WTC11 (cell line): ENCODE measurements around the gene SMIM28. TPM values are rescaled to one million over a fixed set of nuclear protein-coding genes. Genes with fewer than 3 reads are reported as not detected.

ENCODE experiments used
- ATAC-seq: fragments of 200-7000 bp; cut with Tn5 transposase; 2 replicates; pipeline ENCODE4 v1.10.0; 2021; ENCODE audit warnings: mild to moderate bottlenecking, moderate library complexity
- CTCF ChIA-PET: fragments of 300-600 bp; sonication (Branson Sonifier 250); formaldehyde crosslinking; loops from one replicate; lab custom pipeline; 2021; ENCODE audit warnings: antibody characterized with exemption; lab: Charles Lee
- POLR2A ChIA-PET: fragments of 350-600 bp; sonication (Branson Sonifier 250); formaldehyde crosslinking; loops from one replicate; lab custom pipeline; 2021; ENCODE audit warnings: antibody characterized with exemption; lab: Charles Lee
- DNase-seq: peaks from one replicate; pipeline ENCODE4 v3.0.0; 2021; ENCODE audit warnings: low spot score
- H3K27ac Mint-ChIP-seq: 2 replicates; pipeline ENCODE4 v1.8.0; 2021; ENCODE audit warnings: mixed read lengths
- H3K27me3 Mint-ChIP-seq: 2 replicates; pipeline ENCODE4 v1.8.0; 2021; ENCODE audit warnings: low read depth, mild to moderate bottlenecking, moderate library complexity, mixed read lengths
- H3K36me3 Mint-ChIP-seq: 2 replicates; pipeline ENCODE4 v1.8.0; 2021; ENCODE audit warnings: mixed read lengths
- H3K4me1 Mint-ChIP-seq: 2 replicates; pipeline ENCODE4 v1.8.0; 2022; ENCODE audit warnings: mixed read lengths
- H3K4me3 Mint-ChIP-seq: 2 replicates; pipeline ENCODE4 v1.8.0; 2021; ENCODE audit warnings: mild to moderate bottlenecking, moderate library complexity, mixed read lengths
- H3K9me3 Mint-ChIP-seq: 2 replicates; pipeline ENCODE4 v1.8.0; 2021; ENCODE audit warnings: mixed read lengths
- ARID4B ChIP-seq: sonication (generic); formaldehyde crosslinking; IDR thresholded peaks from 2 replicates; pipeline ENCODE4 v1.8.0; 2023; ENCODE audit warnings: missing genetic modification reagents, mild to moderate bottlenecking, borderline replicate concordance
- E2F5 ChIP-seq: sonication (generic); formaldehyde crosslinking; IDR thresholded peaks from 2 replicates; pipeline ENCODE4 v1.8.1; 2022; ENCODE audit warnings: mild to moderate bottlenecking, moderate library complexity, missing genetic modification reagents
- ESRRA ChIP-seq: sonication (generic); formaldehyde crosslinking; IDR thresholded peaks from 2 replicates; pipeline ENCODE4 v1.8.1; 2022; ENCODE audit warnings: mild to moderate bottlenecking, missing genetic modification reagents, borderline replicate concordance
- FOXJ3 ChIP-seq: sonication (generic); formaldehyde crosslinking; IDR thresholded peaks from 2 replicates; pipeline ENCODE4 v1.9.0; 2021; ENCODE audit warnings: missing genetic modification reagents, mild to moderate bottlenecking, borderline replicate concordance
- FOXP4 ChIP-seq: sonication (generic); formaldehyde crosslinking; IDR thresholded peaks from 2 replicates; pipeline ENCODE4 v1.8.0; 2022; ENCODE audit warnings: mild to moderate bottlenecking, missing genetic modification reagents
- HMGA2 ChIP-seq: fragments of 250-450 bp; sonication (Bioruptor Pico); IDR thresholded peaks from 2 replicates; pipeline ENCODE4 v1.4.0; 2021; ENCODE audit warnings: mild to moderate bottlenecking, moderate library complexity
- IRF2 ChIP-seq: sonication (generic); formaldehyde crosslinking; IDR thresholded peaks from 2 replicates; pipeline ENCODE4 v1.8.0; 2022; ENCODE audit warnings: low read depth, missing genetic modification reagents, borderline replicate concordance
- JAZF1 ChIP-seq: fragments of 250-450 bp; sonication (Bioruptor Pico); IDR thresholded peaks from 2 replicates; pipeline ENCODE4 v1.9.0; 2021; ENCODE audit warnings: moderate library complexity, mild to moderate bottlenecking, inconsistent platforms
- MXD4 ChIP-seq: fragments of 250-450 bp; sonication (Bioruptor Pico); IDR thresholded peaks from 2 replicates; pipeline ENCODE4 v1.8.0; 2021; ENCODE audit warnings: mild to moderate bottlenecking, moderate library complexity, borderline replicate concordance
- NFYB ChIP-seq: sonication (generic); formaldehyde crosslinking; conservative IDR thresholded peaks from 2 replicates; pipeline ENCODE4 v1.8.0; 2022; ENCODE audit warnings: low read depth, missing genetic modification reagents
- NR1H2 ChIP-seq: sonication (generic); formaldehyde crosslinking; IDR thresholded peaks from 2 replicates; pipeline ENCODE4 v1.9.0; 2021; ENCODE audit warnings: mild to moderate bottlenecking, moderate library complexity, missing genetic modification reagents
- OVOL2 ChIP-seq: fragments of 250-450 bp; sonication (Bioruptor Pico); IDR thresholded peaks from 2 replicates; pipeline ENCODE4 v1.9.0; 2021; ENCODE audit warnings: mild to moderate bottlenecking, borderline replicate concordance
- PREB ChIP-seq: sonication (generic); formaldehyde crosslinking; IDR thresholded peaks from 2 replicates; pipeline ENCODE4 v1.8.1; 2022; ENCODE audit warnings: mild to moderate bottlenecking, missing genetic modification reagents, moderate library complexity, borderline replicate concordance
- SMAD4 ChIP-seq: sonication (generic); formaldehyde crosslinking; IDR thresholded peaks from 2 replicates; pipeline ENCODE4 v1.8.0; 2022; ENCODE audit warnings: mild to moderate bottlenecking, missing genetic modification reagents
- SP1 ChIP-seq: sonication (generic); formaldehyde crosslinking; conservative IDR thresholded peaks from 2 replicates; pipeline ENCODE4 v1.8.1; 2022; ENCODE audit warnings: missing genetic modification reagents
- ZBTB21 ChIP-seq: sonication (generic); formaldehyde crosslinking; IDR thresholded peaks from 2 replicates; pipeline ENCODE4 v1.8.1; 2023; ENCODE audit warnings: mild to moderate bottlenecking, missing genetic modification reagents, borderline replicate concordance
- ZNF232 ChIP-seq: sonication (generic); formaldehyde crosslinking; IDR thresholded peaks from 2 replicates; pipeline ENCODE4 v1.8.0; 2022; ENCODE audit warnings: mild to moderate bottlenecking, missing genetic modification reagents
- ZNF281 ChIP-seq: sonication (generic); formaldehyde crosslinking; IDR thresholded peaks from 2 replicates; pipeline ENCODE4 v1.8.0; 2023; ENCODE audit warnings: mild to moderate bottlenecking, missing genetic modification reagents
- ZNF317 ChIP-seq: sonication (generic); formaldehyde crosslinking; IDR thresholded peaks from 2 replicates; pipeline ENCODE4 v1.8.1; 2023; ENCODE audit warnings: low read depth, mild to moderate bottlenecking, moderate library complexity, missing genetic modification reagents, borderline replicate concordance
- ZNF396 ChIP-seq: fragments of 250-450 bp; sonication (Bioruptor Pico); IDR thresholded peaks from 2 replicates; pipeline ENCODE4 v1.8.0; 2021; ENCODE audit warnings: mild to moderate bottlenecking, moderate library complexity, borderline replicate concordance
- total RNA-seq: library from RNA; stranded (reverse); gene quantifications from 3 replicates; pipeline ENCODE4 v1.2.3, GENCODE V29; 2021

Gene SMIM28
- total RNA-seq, 1 experiment from 2014 or later, result not detected

- Mint-ChIP-seq H3K27me3 (no peaks in the 10 kb centered on the region), H3K4me3 (no peak overlapping the region), H3K4me1 (peaks cover 2% of the 10 kb centered on the region), H3K9me3 (no peaks in the 10 kb centered on the region), H3K27ac (no peak overlapping the region), H3K36me3 (peaks cover 59% of the 10 kb centered on the region)
- ChIA-PET POLR2A (no interaction called here), CTCF (interaction anchor here (0.6 kb wide), 1 partner anchor 247 kb away, joined by 3 read pairs; no protein-coding TSS in a partner anchor)
- ATAC-seq (no peak), DNase-seq (no peak)
- TF ChIP-seq FOXP4 (CRISPR knock-in tag) (no peak), ZNF281 (CRISPR knock-in tag) (no peak), ZBTB21 (CRISPR knock-in tag) (no peak), FOXJ3 (CRISPR knock-in tag) (no peak), MXD4 (CRISPR knock-in tag) (no peak), HMGA2 (no peak), JAZF1 (CRISPR knock-in tag) (no peak), ESRRA (no peak)
Measured at GRCh38 chr6:138410048-138410735, 32.5 kb downstream of the SMIM28 start.

GRCh38 chr6:138410972-138411880 is 33.5 kb downstream of the SMIM28 start:
- Mint-ChIP-seq H3K4me1 (no peaks in the 10 kb centered on the region), H3K27ac (no peak overlapping the region), H3K4me3 (no peak overlapping the region), H3K9me3 (no peaks in the 10 kb centered on the region), H3K27me3 (no peaks in the 10 kb centered on the region), H3K36me3 (peaks cover 56% of the 10 kb centered on the region)
- ChIA-PET CTCF (interaction anchor here (0.6 kb wide), 1 partner anchor 248 kb away, joined by 3 read pairs; no protein-coding TSS in a partner anchor), POLR2A (no interaction called here)
- no peak for DNase-seq
- ATAC-seq, result no peak
- TF ChIP-seq NR1H2 (no peak), NFYB (no peak), PREB (CRISPR knock-in tag) (no peak), ZNF317 (CRISPR knock-in tag) (no peak), SP1 (CRISPR knock-in tag) (no peak), IRF2 (CRISPR knock-in tag) (no peak), ZNF396 (CRISPR knock-in tag) (no peak), ZBTB21 (CRISPR knock-in tag) (no peak), ARID4B (no peak), ZNF232 (CRISPR knock-in tag) (no peak), OVOL2 (CRISPR knock-in tag) (no peak), SMAD4 (CRISPR knock-in tag) (no peak), E2F5 (CRISPR knock-in tag) (no peak)
